NT2/D1 (cell line): ENCODE data around the gene SH3BP1.
"Not testable (repeated sequence)": the region's sequence is repeated elsewhere in the genome, so short reads cannot be mapped to it uniquely, and the experiment has no call there.

ENCODE experiments used
- SUZ12 ChIP-seq: IDR thresholded peaks from 2 replicates; pipeline ENCODE4 v1.6.1; 2011; ENCODE audit not compliant: insufficient read length, insufficient read depth; ENCODE audit errors: extremely low read depth
- YY1 ChIP-seq: IDR thresholded peaks from 2 replicates; pipeline ENCODE4 v1.6.1; 2011; ENCODE audit not compliant: insufficient read length, insufficient read depth
- ZNF274 ChIP-seq: IDR thresholded peaks from 2 replicates; pipeline ENCODE4 v1.6.1; 2011; ENCODE audit warnings: mild to moderate bottlenecking, low read depth, low read length

GRCh38 chr22:37610153-37610475 is 29.4 kb upstream of the SH3BP1 start:
- not testable (repeated sequence) for TF ChIP-seq ZNF274, YY1, SUZ12
